Measurements from ENCODE around the gene TSC22D2. TPM values are rescaled to one million over a fixed set of nuclear protein-coding genes. Genes with fewer than 3 reads are reported as not detected.
"Not testable (repeated sequence)": the region's sequence is repeated elsewhere in the genome, so short reads cannot be mapped to it uniquely, and the experiment has no call there.

Gene TSC22D2
- total RNA-seq, 3 donors from 2014 or later = 12.1 to 19.8 (median 16.5) TPM

GRCh38 chr3:150490277-150490986 is 82.3 kb downstream of the TSC22D2 start:
- TF ChIP-seq CTCF (IDR thresholded peaks at IDR 0.05) = no peak
- no peak for TF ChIP-seq POLR2A (IDR thresholded peaks at IDR 0.05)
- TF ChIP-seq POLR2AphosphoS5 (IDR thresholded peaks at IDR 0.05) = no peak
- intact Hi-C loops (cut with DNase I; ENCODE audit: low total_unique reads) = no loop called here

GRCh38 chr3:150494411-150494977 is 86.4 kb downstream of the TSC22D2 start:
- Histone ChIP-seq H3K9me3 (no peaks in the 10 kb centered on the region), H3K27ac (no peak overlapping the region), H3K36me3 (no peaks in the 10 kb centered on the region), H3K4me3 (no peak overlapping the region), H3K4me1 (no peaks in the 10 kb centered on the region), H3K27me3 (no peaks in the 10 kb centered on the region)
- DNase-seq (ENCODE audit: low spot score in 2 of 2) = no peak
- intact Hi-C loops (cut with DNase I; ENCODE audit: low total_unique reads) = no loop called here
- no peak for TF ChIP-seq POLR2AphosphoS5 (IDR thresholded peaks at IDR 0.05)
- no peak for TF ChIP-seq CTCF (IDR thresholded peaks at IDR 0.05)

More at GRCh38 chr3:150490277-150490986, 82.3 kb downstream of the TSC22D2 start:
- DNase-seq (ENCODE audit: low spot score in 2 of 2) = no peak
- no peaks in the 10 kb centered on the region for H3K4me1 ChIP-seq
- H3K4me3 ChIP-seq = no peak overlapping the region
- H3K27ac ChIP-seq = no peak overlapping the region
- H3K9me3 ChIP-seq = peaks cover 0 to 13% of the 10 kb centered on the region in 2 donors
- H3K27me3 ChIP-seq = no peaks in the 10 kb centered on the region
- no peaks in the 10 kb centered on the region for H3K36me3 ChIP-seq

GRCh38 chr3:150495149-150495548 is 87.1 kb downstream of the TSC22D2 start:
- H3K27ac ChIP-seq = no peak overlapping the region
- H3K4me1 ChIP-seq = no peaks in the 10 kb centered on the region
- H3K4me3 ChIP-seq = no peak overlapping the region
- no peaks in the 10 kb centered on the region for H3K36me3 ChIP-seq
- no peaks in the 10 kb centered on the region for H3K9me3 ChIP-seq
- TF ChIP-seq POLR2A (IDR thresholded peaks at IDR 0.05) (no peak), POLR2AphosphoS5 (IDR thresholded peaks at IDR 0.05) (no peak), CTCF (IDR thresholded peaks at IDR 0.05) (no peak)
- no peak for DNase-seq (ENCODE audit: low spot score in 2 of 2)
- H3K27me3 ChIP-seq = no peaks in the 10 kb centered on the region
- intact Hi-C loops (cut with DNase I; ENCODE audit: low total_unique reads) = no loop called here

GRCh38 chr3:150495563-150496168 is 87.6 kb downstream of the TSC22D2 start:
- DNase-seq (ENCODE audit: low spot score in 2 of 2) = no peak
- no peaks in the 10 kb centered on the region for H3K4me1 ChIP-seq
- no peaks in the 10 kb centered on the region for H3K36me3 ChIP-seq
- intact Hi-C loops (cut with DNase I; ENCODE audit: low total_unique reads) = no loop called here
- no peaks in the 10 kb centered on the region for H3K27me3 ChIP-seq
- H3K4me3 ChIP-seq = no peak overlapping the region
- no peak overlapping the region for H3K27ac ChIP-seq
- peak; percentile 80 to 87 (median 86) for TF ChIP-seq CTCF (IDR thresholded peaks at IDR 0.05)
- TF ChIP-seq POLR2AphosphoS5 (IDR thresholded peaks at IDR 0.05) = no peak
- H3K9me3 ChIP-seq = peaks cover 0 to under 1% of the 10 kb centered on the region in 2 donors

- no peaks in the 10 kb centered on the region for H3K36me3 ChIP-seq
- H3K27ac ChIP-seq = peak overlapping the region; percentile 54 to 57
- H3K4me3 ChIP-seq = no peak overlapping the region
- TF ChIP-seq CTCF (IDR thresholded peaks at IDR 0.05) (no peak), POLR2A (IDR thresholded peaks at IDR 0.05) (no peak), POLR2AphosphoS5 (IDR thresholded peaks at IDR 0.05) (no peak)
- H3K4me1 ChIP-seq = no peaks in the 10 kb centered on the region
- H3K27me3 ChIP-seq = no peaks in the 10 kb centered on the region
- H3K9me3 ChIP-seq = peaks cover 0 to 7% of the 10 kb centered on the region in 2 donors
- no peak for DNase-seq (ENCODE audit: low spot score in 2 of 2)
- intact Hi-C loops (cut with DNase I; ENCODE audit: low total_unique reads) = no loop called here
Measured at GRCh38 chr3:150497956-150498355, 89.9 kb downstream of the TSC22D2 start.

GRCh38 chr3:150500960-150501359 is 92.9 kb downstream of the TSC22D2 start:
- H3K27ac ChIP-seq; intact Hi-C loops (cut with DNase I; ENCODE audit: low total_unique reads); H3K9me3 ChIP-seq; H3K4me1 ChIP-seq; H3K27me3 ChIP-seq; H3K36me3 ChIP-seq; DNase-seq (ENCODE audit: low spot score in 2 of 2); H3K4me3 ChIP-seq: not testable (repeated sequence)

All from breast epithelium (tissue), 4 donors.